GM12875 (cell line): ENCODE measurements around the gene DYNC1H1.

ENCODE experiments used
- H3K4me3 ChIP-seq: one replicate; pipeline ENCODE4 v1.5.1; 2011; ENCODE audit warnings: low read depth, low read length, control low read depth
- TF ChIP-seq, protein P1 (sequence below): IDR thresholded peaks from 2 replicates; pipeline ENCODE4 v1.5.1; 2011; ENCODE audit warnings: low read depth, mild to moderate bottlenecking, control low read depth, inconsistent platforms, low read length, moderate library complexity, borderline replicate concordance; ENCODE audit not compliant: insufficient read depth

Gene DYNC1H1

GRCh38 chr14:102085948-102086708, 121.8 kb downstream of the DYNC1H1 start:
- H3K4me3 ChIP-seq, result peak overlapping the region; percentile 88
- TF ChIP-seq, protein P1, sequence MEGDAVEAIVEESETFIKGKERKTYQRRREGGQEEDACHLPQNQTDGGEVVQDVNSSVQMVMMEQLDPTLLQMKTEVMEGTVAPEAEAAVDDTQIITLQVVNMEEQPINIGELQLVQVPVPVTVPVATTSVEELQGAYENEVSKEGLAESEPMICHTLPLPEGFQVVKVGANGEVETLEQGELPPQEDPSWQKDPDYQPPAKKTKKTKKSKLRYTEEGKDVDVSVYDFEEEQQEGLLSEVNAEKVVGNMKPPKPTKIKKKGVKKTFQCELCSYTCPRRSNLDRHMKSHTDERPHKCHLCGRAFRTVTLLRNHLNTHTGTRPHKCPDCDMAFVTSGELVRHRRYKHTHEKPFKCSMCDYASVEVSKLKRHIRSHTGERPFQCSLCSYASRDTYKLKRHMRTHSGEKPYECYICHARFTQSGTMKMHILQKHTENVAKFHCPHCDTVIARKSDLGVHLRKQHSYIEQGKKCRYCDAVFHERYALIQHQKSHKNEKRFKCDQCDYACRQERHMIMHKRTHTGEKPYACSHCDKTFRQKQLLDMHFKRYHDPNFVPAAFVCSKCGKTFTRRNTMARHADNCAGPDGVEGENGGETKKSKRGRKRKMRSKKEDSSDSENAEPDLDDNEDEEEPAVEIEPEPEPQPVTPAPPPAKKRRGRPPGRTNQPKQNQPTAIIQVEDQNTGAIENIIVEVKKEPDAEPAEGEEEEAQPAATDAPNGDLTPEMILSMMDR, result no peak

- H3K4me3 ChIP-seq, result peak overlapping the region; percentile 88
- TF ChIP-seq, protein P1, result no peak
Observed at GRCh38 chr14:102086709-102086971, 122.3 kb downstream of the DYNC1H1 start.

DNA sequence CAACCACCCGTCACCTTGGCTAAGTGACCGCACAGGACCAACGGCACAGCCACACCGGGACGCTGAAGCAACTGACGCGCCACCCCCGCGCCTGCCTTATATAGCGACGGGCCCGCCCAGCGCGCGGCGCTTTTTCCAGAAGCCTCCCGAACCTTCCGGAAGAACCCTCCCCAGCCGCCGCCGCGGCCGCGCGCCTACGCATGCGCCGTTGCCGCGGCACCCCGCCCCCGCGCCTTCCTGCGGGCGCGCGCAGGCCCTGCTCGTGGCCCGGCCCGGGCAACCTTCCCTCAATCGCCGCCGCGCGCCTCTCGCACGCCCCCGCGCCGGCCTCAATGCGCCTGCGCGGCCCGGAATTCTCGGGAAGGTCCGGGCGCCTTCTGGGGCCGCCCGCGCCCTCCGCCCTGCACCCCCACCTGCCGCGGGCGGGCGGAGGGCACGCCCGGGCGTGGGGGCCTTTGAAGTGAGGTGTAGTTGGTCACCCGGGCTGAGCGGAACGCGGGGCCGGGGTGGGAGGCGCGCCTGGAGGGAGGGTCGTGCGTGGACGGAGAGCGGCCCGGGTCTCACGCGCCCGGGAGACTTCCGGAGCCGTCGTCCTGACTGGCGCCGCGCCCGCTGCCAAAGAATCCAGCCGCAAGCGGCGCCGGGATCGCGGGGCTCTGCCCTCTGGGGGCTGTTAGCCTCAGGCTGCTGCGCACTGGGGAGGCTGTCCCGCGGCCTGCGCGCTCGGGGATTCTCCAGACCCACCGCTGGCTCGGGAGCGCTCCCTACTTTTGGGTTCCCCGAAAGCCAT, 122.8 kb downstream of the DYNC1H1 start, which contains the start of gene HSP90AA1:
TSS of gene HSP90AA1 (minus strand) at position 73 of the 790 bp plus-strand sequence. CDS start 666 bp downstream, outside the sequence.
- TF ChIP-seq, protein P1, result no peak
- peak within 1 kb of the TSS; percentile 90 for H3K4me3 ChIP-seq

GRCh38 chr14:102087762-102088011, 123.3 kb downstream of the DYNC1H1 start:
- H3K4me3 ChIP-seq, result peak overlapping the region; percentile 90
- TF ChIP-seq, protein P1, result no peak

GRCh38 chr14:102088012-102088792, 123.8 kb downstream of the DYNC1H1 start:
- peak overlapping the region; percentile 90 for H3K4me3 ChIP-seq
- TF ChIP-seq, protein P1, result no peak

DNA sequence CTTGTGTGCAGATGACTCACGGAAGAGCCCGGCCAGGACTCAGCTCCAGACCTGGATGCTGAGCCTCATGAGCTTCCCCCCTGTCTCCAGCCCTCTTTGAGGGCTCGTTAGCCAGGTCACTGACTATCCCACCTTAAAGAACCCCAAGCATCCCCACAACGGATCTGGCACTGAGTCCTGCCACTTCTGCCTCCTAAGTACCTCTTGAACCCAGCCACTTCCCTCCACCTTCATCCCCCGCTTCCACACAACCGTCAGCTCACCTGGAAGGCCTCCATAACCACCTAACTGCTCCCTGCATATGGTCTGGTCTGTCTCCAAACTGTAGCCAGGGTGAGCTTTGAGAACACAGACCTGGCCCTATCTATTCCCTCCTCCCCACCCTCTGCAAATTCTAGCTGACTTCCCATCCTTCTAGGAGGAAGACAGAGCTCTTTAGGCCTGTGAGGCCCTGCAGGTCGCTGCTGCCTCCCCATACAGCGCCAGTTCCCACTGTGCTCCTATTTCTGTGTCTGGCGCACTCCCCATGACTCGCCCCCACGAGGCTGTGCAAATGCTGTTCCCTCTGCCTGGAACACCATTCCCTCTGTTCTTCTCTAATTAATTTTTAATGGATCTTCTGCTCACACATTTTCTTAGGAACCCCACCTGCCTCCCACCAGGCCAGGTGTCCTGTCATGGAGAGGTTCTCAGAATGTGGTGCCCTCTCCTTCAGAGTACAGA, 125.4 kb downstream of the DYNC1H1 start:
- H3K4me3 ChIP-seq, result no peak overlapping the region
- TF ChIP-seq, protein P1, result no peak
